Pancreas (tissue), 10 donors: ENCODE measurements around the gene HIC1. TPM values are rescaled to one million over a fixed set of nuclear protein-coding genes. Genes with fewer than 3 reads are reported as not detected.

ENCODE experiments used
- ATAC-seq, 4 donors: fragments of 200-7000 bp; cut with Tn5 transposase; one replicate each; pipeline versions ENCODE4 v1.8.0 to v1.9.1; 2020; ENCODE audit warnings: mild to moderate bottlenecking in 4 of 4, moderate library complexity in 4 of 4
- DNase-seq, 6 donors: peaks; one replicate each; pipeline ENCODE4 v3.0.0-alpha.2; 2020
- FAIRE-seq: peaks from 2 replicates; lab custom pipeline; 2012; peaks lifted over from hg19 to GRCh38; lab: Jason Lieb, UNC
- H3K27ac ChIP-seq, 4 donors: fragments of 200-600 bp; sonication (generic); 1 replicate in 3 of 4; 2 replicates in 1 of 4; pipeline versions ENCODE4 v1.5.0 to v1.8.0; 2020
- H3K27me3 ChIP-seq, 4 donors: fragments of 200-600 bp; one replicate each; pipeline ENCODE4 v1.8.0; 2021
- H3K36me3 ChIP-seq, 3 donors: fragments of 200-600 bp; sonication (generic) in 1 of 3; one replicate each; pipeline versions ENCODE4 v1.5.0 to v1.8.0; 2020 to 2021
- H3K4me1 ChIP-seq, 3 donors: fragments of 200-600 bp; one replicate each; pipeline ENCODE4 v1.8.0; 2021
- H3K4me3 ChIP-seq, 4 donors: fragments of 200-600 bp; sonication (generic) in 2 of 4; one replicate each; pipeline versions ENCODE4 v1.5.0 to v1.8.0; 2020 to 2021
- H3K9me3 ChIP-seq, 4 donors: fragments of 200-600 bp; one replicate each; pipeline ENCODE4 v1.8.0; 2021
- CTCF ChIP-seq, 4 donors: fragments of 200-600 bp; sonication (generic) in 3 of 4; IDR thresholded peaks; one replicate each; pipeline versions ENCODE4 v1.5.0 to v1.8.0; 2021; ENCODE audit warnings: antibody characterized with exemption in 4 of 4
- WGBS, 2 donors: extraction: QIAGEN DNeasy Blood & Tissue Kit; methylation state at CpG; one replicate each; pipeline ENCODE4 v1.1.7; 2013; 5-methylcytosine and 5-hydroxymethylcytosine counted together
- intact Hi-C, 3 donors: fragments of 100-400 bp; cut with DNase I; formaldehyde crosslinking; loops; one replicate each; pipeline versions ENCODE4 v1.11.1 to v1.14.2; 2022
- polyA plus RNA-seq, 2 donors: library from polyadenylated mRNA; stranded (reverse); fragments of 200-250 nt; gene quantifications; one replicate each; pipeline ENCODE4 v1.2.3, GENCODE V29; 2013
- total RNA-seq, 6 donors: library from RNA; stranded (reverse); fragmentation: NEBNext Ultra II Directional in 4 of 6; extraction: Animal tissue kit (Norgen Biotek cat#: 25700) in 4 of 6; gene quantifications; one replicate each; pipeline versions ENCODE4 v1.2.1 to v1.2.4, GENCODE V29; 2021 to 2023
- donor health status: healthy with polysubstance abuse.
- donor health status: DM: no; HTN: no; CAD: no; lungs with moderate emphysema.
- donor health status: DM: no; HTN: no; CAD: no.
- donor health status: control.
- donor health status: control.
- donor health status: Bipolar disorder and iron deficiency.
- donor health status: DM: yes; HTN: yes; CAD: no.
- donor health status: DM: no; HTN: no; CAD: no.
- donor health status: DM: no; HTN: no; CAD: no.
- donor health status: DM: yes; HTN: yes; CAD: no.

HIC1 gene
- total and polyA plus RNA-seq, 8 donors = 1.0 to 15.8 (median 3.4) TPM

GRCh38 chr17:2020721-2021120, 34.2 kb upstream of the HIC1 start:
- TF ChIP-seq CTCF (IDR thresholded peaks at IDR 0.05) = no peak
- 59 to 64% methylated on average over 8 of the region's 8 CpGs for WGBS, 2 donors
- Histone ChIP-seq H3K27me3 (no peaks in the 10 kb centered on the region), H3K36me3 (no peaks in the 10 kb centered on the region), H3K4me1 (peaks cover 0 to 9% (median 0%) of the 10 kb centered on the region in 3 donors), H3K27ac (no peak overlapping the region), H3K4me3 (no peak overlapping the region), H3K9me3 (no peaks in the 10 kb centered on the region)
- no peak for DNase-seq
- no peak for FAIRE-seq
- intact Hi-C loops = no loop called here
- ATAC-seq = no peak

GRCh38 chr17:2022647-2023240, 32.2 kb upstream of the HIC1 start:
- H3K27me3 ChIP-seq = no peaks in the 10 kb centered on the region
- ATAC-seq = no peak
- H3K4me3 ChIP-seq = no peak overlapping the region
- H3K9me3 ChIP-seq = no peaks in the 10 kb centered on the region
- DNase-seq = peak in 1 of 6 donors; percentile 57
- no peak for TF ChIP-seq CTCF (IDR thresholded peaks at IDR 0.05)
- H3K36me3 ChIP-seq = no peaks in the 10 kb centered on the region
- intact Hi-C loops = no loop called here
- H3K27ac ChIP-seq = no peak overlapping the region
- no peak for FAIRE-seq
- peaks cover 0 to 9% (median 0%) of the 10 kb centered on the region in 3 donors for H3K4me1 ChIP-seq
- WGBS, 2 donors = 79 to 85% methylated on average over 15 of the region's 15 CpGs

- no peaks in the 10 kb centered on the region for H3K27me3 ChIP-seq
- H3K4me1 ChIP-seq = peaks cover 0 to 9% (median 0%) of the 10 kb centered on the region in 3 donors
- ATAC-seq (no peak), FAIRE-seq (no peak), DNase-seq (peak in 1 of 6 donors; percentile 55)
- H3K27ac ChIP-seq = no peak overlapping the region
- TF ChIP-seq CTCF (IDR thresholded peaks at IDR 0.05) = no peak
- WGBS, 2 donors = 63 to 69% methylated on average over 16 of the region's 16 CpGs
- peak overlapping the region in 1 of 4 donors; percentile 61 for H3K4me3 ChIP-seq
- H3K36me3 ChIP-seq = no peaks in the 10 kb centered on the region
- intact Hi-C loops = no loop called here
- no peaks in the 10 kb centered on the region for H3K9me3 ChIP-seq
Observed at GRCh38 chr17:2023256-2023655, 31.6 kb upstream of the HIC1 start.

GRCh38 chr17:2023692-2024571, 31.0 kb upstream of the HIC1 start:
- Histone ChIP-seq H3K4me3 (peak overlapping the region; percentile 33 to 61 (median 42)), H3K27me3 (no peaks in the 10 kb centered on the region), H3K9me3 (no peaks in the 10 kb centered on the region), H3K4me1 (peaks cover 0 to 9% (median 0%) of the 10 kb centered on the region in 3 donors), H3K27ac (peak overlapping the region in 1 of 4 donors; percentile 18), H3K36me3 (no peaks in the 10 kb centered on the region)
- TF ChIP-seq CTCF (IDR thresholded peaks at IDR 0.05) = no peak
- FAIRE-seq (no peak), ATAC-seq (peak; percentile 27 to 62 (median 39)), DNase-seq (peak; percentile 65 to 78 (median 70))
- intact Hi-C loops = no loop called here
- 1 to 2% methylated on average over 79 to 85 of the region's 85 CpGs for WGBS, 2 donors
